Endothelial cell of umbilical vein (primary cell): ENCODE data around the gene PRR15. TPM values are rescaled to one million over a fixed set of nuclear protein-coding genes. Genes with fewer than 3 reads are reported as not detected.

Source experiments
- BruUV-seq: library from RNA; stranded (reverse); fragments of 400-500 nt; replicated peaks from 2 replicates; lab custom pipeline; 2021; lab: Mats Ljungman, UMichigan
- CTCF ChIA-PET: fragments of 300-600, 350-600 bp; sonication (Branson Sonifier 250); formaldehyde crosslinking; loops from one replicate; lab custom pipeline; 2021; ENCODE audit warnings: antibody characterized with exemption, inconsistent platforms; lab: Charles Lee
- POLR2A ChIA-PET: fragments of 300-600, 350-600 bp; sonication (Branson Sonifier 250); formaldehyde crosslinking; loops from one replicate; lab custom pipeline; 2021; ENCODE audit warnings: antibody characterized with exemption, inconsistent platforms; lab: Charles Lee
- DNase-seq: peaks from one replicate; pipeline ENCODE4 v3.0.0-alpha.2; 2011; ENCODE audit warnings: low read depth, low spot score
- FAIRE-seq: peaks from 2 replicates; lab custom pipeline; 2011; peaks lifted over from hg19 to GRCh38; lab: Jason Lieb, UNC
- H2AFZ ChIP-seq: 2 replicates; pipeline ENCODE4 v1.6.0; 2012; ENCODE audit warnings: low read depth, low read length, control low read depth, inconsistent platforms
- H3K27ac ChIP-seq: 2 replicates; pipeline ENCODE4 v1.5.1; 2011; ENCODE audit warnings: low read depth, mild to moderate bottlenecking, control low read depth, low read length, moderate library complexity; ENCODE audit not compliant: insufficient read depth
- H3K27me3 ChIP-seq, 2 experiments: 2 replicates each; pipeline versions ENCODE4 v1.6.0 to v1.6.1; 2011; ENCODE audit warnings: low read length in 2 of 2, mixed read lengths in 1 of 2; ENCODE audit not compliant: control insufficient read depth in 2 of 2, insufficient read depth in 2 of 2
- H3K36me3 ChIP-seq, 2 experiments: 2 replicates in 1 of 2; 3 replicates in 1 of 2; pipeline ENCODE4 v1.5.1; 2011; ENCODE audit warnings: low read length in 2 of 2, mild to moderate bottlenecking in 1 of 2, moderate library complexity in 1 of 2; ENCODE audit not compliant: control insufficient read depth in 2 of 2, insufficient read depth in 2 of 2; ENCODE audit errors: extremely low read depth in 1 of 2
- H3K4me1 ChIP-seq: 3 replicates; pipeline ENCODE4 v1.5.1; 2011; ENCODE audit warnings: mild to moderate bottlenecking, low read length; ENCODE audit not compliant: control insufficient read depth, insufficient read depth; ENCODE audit errors: extremely low read depth
- H3K4me2 ChIP-seq: 2 replicates; pipeline ENCODE4 v1.6.1; 2011; ENCODE audit warnings: low read length, control low read depth, mixed read lengths; ENCODE audit not compliant: insufficient read depth
- H3K4me3 ChIP-seq, 3 experiments: fragments of 200-600 bp in 1 of 3; sonication (generic), shearing (Covaris generic) in 1 of 3; replicated peaks in 1 of 3; 2 replicates each; pipeline ENCODE4 v1.5.1; 2011 to 2016; ENCODE audit warnings: control low read depth in 3 of 3, low read length in 3 of 3, mild to moderate bottlenecking in 2 of 3, inconsistent platforms in 1 of 3, low read depth in 1 of 3, moderate library complexity in 1 of 3; ENCODE audit not compliant: insufficient read depth in 1 of 3
- H3K79me2 ChIP-seq: 2 replicates; pipeline ENCODE4 v1.6.0; 2012; ENCODE audit warnings: low read length, inconsistent platforms; ENCODE audit not compliant: control insufficient read depth, insufficient read depth
- H3K9ac ChIP-seq: replicated peaks from 2 replicates; pipeline ENCODE3; 2011; ENCODE audit warnings: low read length, control low read depth; ENCODE audit not compliant: insufficient read depth; ENCODE audit errors: extremely low read depth
- H3K9me1 ChIP-seq: replicated peaks from 3 replicates; pipeline ENCODE4 v1.6.0; 2011; ENCODE audit warnings: mild to moderate bottlenecking, low read length; ENCODE audit not compliant: control insufficient read depth, insufficient read depth; ENCODE audit errors: extremely low read depth
- H3K9me3 ChIP-seq: replicated peaks from 2 replicates; pipeline ENCODE4 v1.5.1; 2012; ENCODE audit warnings: low read length, inconsistent platforms; ENCODE audit not compliant: control insufficient read depth, insufficient read depth
- H4K20me1 ChIP-seq: replicated peaks from 2 replicates; pipeline ENCODE3; 2011; ENCODE audit warnings: mild to moderate bottlenecking, low read length; ENCODE audit not compliant: control insufficient read depth, insufficient read depth; ENCODE audit errors: extremely low read depth
- CTCF ChIP-seq, 2 donors: IDR thresholded peaks; 1 replicate in 1 of 2; 2 replicates in 1 of 2; pipeline ENCODE4 v1.5.1; 2011; ENCODE audit warnings: low read length in 2 of 2, mild to moderate bottlenecking in 2 of 2, moderate library complexity in 2 of 2, control low read depth in 1 of 2, inconsistent platforms in 1 of 2, low read depth in 1 of 2; ENCODE audit not compliant: insufficient read depth in 1 of 2; ENCODE audit errors: extremely low read depth in 1 of 2
- EZH2 ChIP-seq: IDR thresholded peaks from 2 replicates; pipeline ENCODE4 v1.6.1; 2012; ENCODE audit warnings: borderline replicate concordance, low read depth, mild to moderate bottlenecking, moderate library complexity, low read length, inconsistent platforms; ENCODE audit not compliant: severe bottlenecking
- FOS ChIP-seq: IDR thresholded peaks from 2 replicates; pipeline ENCODE4 v1.6.1; 2011; ENCODE audit warnings: mild to moderate bottlenecking, low read length, moderate library complexity, borderline replicate concordance; ENCODE audit not compliant: insufficient read depth
- GATA2 ChIP-seq: IDR thresholded peaks from 2 replicates; pipeline ENCODE4 v1.7.0; 2011; ENCODE audit warnings: low read depth, mild to moderate bottlenecking, moderate library complexity, mixed read lengths, low read length; ENCODE audit not compliant: insufficient read length, insufficient read depth
- JUN ChIP-seq: IDR thresholded peaks from 2 replicates; pipeline ENCODE4 v1.6.1; 2011; ENCODE audit warnings: borderline replicate concordance, low read depth; ENCODE audit not compliant: insufficient read length, insufficient read depth
- MYC ChIP-seq: IDR thresholded peaks from one replicate; pipeline ENCODE4 v1.6.1; 2011; ENCODE audit warnings: mild to moderate bottlenecking, low read depth, low read length
- POLR2A ChIP-seq: IDR thresholded peaks from 2 replicates; pipeline ENCODE4 v1.6.1; 2012; ENCODE audit warnings: low read depth, mild to moderate bottlenecking, control low read depth, low read length
- POLR2AphosphoS5 ChIP-seq: IDR thresholded peaks from 2 replicates; pipeline ENCODE4 v1.6.1; 2012; ENCODE audit warnings: low read depth, mild to moderate bottlenecking, control low read depth, low read length, moderate library complexity; ENCODE audit not compliant: insufficient read depth
- dilution Hi-C: fragments of 300-500 bp; cut with MboI; formaldehyde crosslinking; loops from one replicate; pipeline ENCODE4 v1.15.0; 2019; ENCODE audit warnings: low sequenced_read_pairs; ENCODE audit not compliant: extremely low pct_ligation_motif_present
- intact Hi-C: fragments of 100-400 bp; cut with micrococcal nuclease; formaldehyde crosslinking; loops from one replicate; pipeline ENCODE4 v1.10.0; 2022
- polyA plus RNA-seq, 4 experiments: library from polyadenylated mRNA; depleted of rRNA in 3 of 4; stranded (reverse) in 3 of 4; unstranded in 1 of 4; fragments of >200 nt; gene quantifications; 2 replicates each; pipeline versions ENCODE4 v1.2.1 to v1.2.3, GENCODE V29; 2011 to 2012; ENCODE audit warnings: missing spikeins in 1 of 4
- total RNA-seq: library from RNA; stranded (reverse); gene quantifications from 2 replicates; pipeline ENCODE4 v1.2.3, GENCODE V29; 2021
- TF ChIP-seq, protein P1 (sequence below): IDR thresholded peaks from 2 replicates; pipeline ENCODE4 v1.6.1; 2011; ENCODE audit not compliant: insufficient read depth, insufficient read length

PRR15 gene
- total and polyA plus RNA-seq, 2 donors (not counting 3 experiments of a cell fraction or from before 2014, with no cell fraction given) = 1.8 to 5.0 TPM

DNA sequence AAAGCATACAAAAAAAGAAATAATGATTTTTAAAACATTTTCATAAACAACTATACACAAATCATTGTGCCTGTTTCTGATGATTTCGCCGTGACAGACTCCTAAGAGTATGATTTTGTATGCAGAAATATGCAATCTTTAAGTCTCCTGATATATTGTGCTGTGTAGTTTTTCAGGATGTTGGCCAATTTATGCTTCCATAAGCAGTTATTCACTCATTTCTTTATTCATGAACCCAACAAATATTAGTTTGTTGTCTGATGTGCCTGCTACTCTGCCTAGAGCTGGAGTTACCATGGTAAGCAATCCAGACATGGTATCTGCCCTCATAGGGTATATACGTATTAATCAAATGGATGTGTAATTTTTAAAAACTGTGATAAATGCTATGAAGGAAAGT is 40.4 kb downstream of the PRR15 start:
- intact Hi-C loops = no loop called here
- POLR2A ChIA-PET = no interaction called here
- dilution Hi-C loops = no loop called here

More for the DNA sequence above, 40.4 kb downstream of the PRR15 start:
- no peak for FAIRE-seq
- Histone ChIP-seq H3K27ac (no peak overlapping the region), H3K4me1 (no peaks in the 10 kb centered on the region), H3K9me3 (no peaks in the 10 kb centered on the region), H3K9ac (no peak overlapping the region), H2AFZ (no peak overlapping the region), H3K79me2 (no peaks in the 10 kb centered on the region), H4K20me1 (no peaks in the 10 kb centered on the region), H3K4me3 (no peak overlapping the region), H3K4me2 (no peak overlapping the region), H3K9me1 (no peaks in the 10 kb centered on the region), H3K27me3 (no peaks in the 10 kb centered on the region), H3K36me3 (no peaks in the 10 kb centered on the region)
- CTCF ChIA-PET = interaction anchor here (1.4 kb wide), 1 partner anchor 15 kb away, joined by 5 read pairs; no protein-coding TSS in a partner anchor
- BruUV-seq = no TSS peak
- TF ChIP-seq CTCF (IDR thresholded peaks at IDR 0.05; ENCODE audit: extremely low read depth in 1 of 2, insufficient read depth in 1 of 2, low read depth in 1 of 2, low read length in 2 of 2) (no peak), FOS (no peak), JUN (no peak), EZH2 (no peak), GATA2 (no peak), POLR2A (no peak), POLR2AphosphoS5 (no peak), MYC (no peak)
- TF ChIP-seq, protein P1, sequence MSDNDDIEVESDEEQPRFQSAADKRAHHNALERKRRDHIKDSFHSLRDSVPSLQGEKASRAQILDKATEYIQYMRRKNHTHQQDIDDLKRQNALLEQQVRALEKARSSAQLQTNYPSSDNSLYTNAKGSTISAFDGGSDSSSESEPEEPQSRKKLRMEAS = no peak
- DNase-seq = no peak
